GM18873 (cell line): ENCODE results near the gene NAT9.
A peak's percentile ranks its signal among the peaks of the same experiment; 100 is the strongest.

Experiments
- ATAC-seq: cut with Tn5 transposase; IDR thresholded peaks from one replicate; pipeline ENCODE4 v1.9.1; 2021; ENCODE audit warnings: mild to moderate bottlenecking, moderate library complexity, moderate number of reproducible peaks; ENCODE audit not compliant: unreplicated experiment, low FRiP score

NAT9 gene

DNA sequence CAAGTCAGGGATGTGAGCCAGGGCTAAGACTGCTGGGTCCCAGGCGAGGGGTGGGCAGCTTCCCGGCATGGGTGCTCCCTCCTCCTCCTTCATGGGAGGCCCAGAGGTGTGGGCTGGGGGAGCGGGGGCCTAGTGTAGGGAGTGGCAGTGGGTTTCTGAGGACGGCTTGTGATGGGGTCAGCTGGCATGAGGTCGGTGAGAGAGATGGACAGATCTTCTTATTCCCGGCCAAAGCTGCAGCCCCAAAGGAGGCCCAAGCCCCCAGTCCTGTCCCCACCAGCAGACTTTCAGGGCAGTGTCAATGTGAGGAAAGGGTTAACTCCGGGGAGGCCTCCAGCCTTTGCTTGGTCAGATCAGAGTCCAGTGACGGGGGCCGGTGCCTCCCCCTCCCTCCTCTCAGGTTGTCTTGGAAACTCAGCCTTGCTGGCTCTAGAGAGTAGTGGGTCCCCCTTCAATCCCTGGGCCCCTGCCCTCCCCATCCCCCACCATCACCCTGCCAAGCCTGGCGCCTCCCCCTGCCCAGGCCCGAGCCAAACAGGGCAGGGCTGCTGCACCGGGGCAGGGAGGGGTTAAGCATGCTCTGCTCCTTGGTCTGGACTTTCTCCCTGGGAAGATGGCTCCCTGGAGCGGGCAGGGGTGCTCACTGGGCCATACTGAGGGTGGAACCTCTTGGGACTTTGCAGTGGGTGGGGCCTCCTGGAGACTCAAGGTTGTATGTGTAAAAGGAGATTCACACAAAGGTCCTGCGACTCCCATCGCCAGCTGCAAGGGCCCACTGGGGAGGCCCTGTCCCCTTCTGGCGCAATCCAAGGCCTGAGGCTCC, 12.4 kb downstream of the NAT9 start:
- no peak for ATAC-seq

DNA sequence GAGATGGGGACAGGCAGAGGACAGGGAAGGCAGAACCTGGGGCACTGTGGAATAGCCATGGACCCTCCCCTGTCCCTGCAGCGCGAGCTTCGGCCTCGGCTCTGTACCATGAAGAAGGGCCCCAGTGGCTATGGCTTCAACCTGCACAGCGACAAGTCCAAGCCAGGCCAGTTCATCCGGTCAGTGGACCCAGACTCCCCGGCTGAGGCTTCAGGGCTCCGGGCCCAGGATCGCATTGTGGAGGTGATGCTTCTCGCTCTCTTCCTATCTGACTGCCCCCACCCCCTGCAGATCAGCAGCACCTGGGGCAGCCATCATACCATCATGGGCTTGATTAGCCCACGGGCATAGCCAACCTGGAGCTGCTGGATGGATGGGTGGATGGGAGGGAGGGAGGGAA, 14.2 kb downstream of the NAT9 start:
- no peak for ATAC-seq

DNA sequence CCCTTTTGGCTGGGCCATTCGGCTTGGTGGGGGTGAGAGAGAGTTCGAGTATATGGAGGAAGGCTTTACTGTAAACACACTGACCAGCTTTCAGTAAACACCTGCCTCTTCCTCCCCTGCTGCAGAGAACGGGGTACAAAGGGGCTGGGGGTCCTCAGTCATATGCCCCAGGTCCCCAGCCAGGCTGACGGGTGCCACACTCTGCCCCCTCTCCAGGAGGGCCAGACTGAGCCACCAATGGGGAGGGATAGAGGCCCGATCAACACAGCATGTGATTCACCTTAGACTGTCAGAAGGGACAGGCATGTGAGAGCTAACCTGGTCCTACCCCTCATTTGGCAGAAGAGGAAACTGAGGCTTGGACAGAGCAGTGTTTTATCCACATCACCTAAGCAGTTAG, 14.7 kb downstream of the NAT9 start:
- ATAC-seq, result no peak

DNA sequence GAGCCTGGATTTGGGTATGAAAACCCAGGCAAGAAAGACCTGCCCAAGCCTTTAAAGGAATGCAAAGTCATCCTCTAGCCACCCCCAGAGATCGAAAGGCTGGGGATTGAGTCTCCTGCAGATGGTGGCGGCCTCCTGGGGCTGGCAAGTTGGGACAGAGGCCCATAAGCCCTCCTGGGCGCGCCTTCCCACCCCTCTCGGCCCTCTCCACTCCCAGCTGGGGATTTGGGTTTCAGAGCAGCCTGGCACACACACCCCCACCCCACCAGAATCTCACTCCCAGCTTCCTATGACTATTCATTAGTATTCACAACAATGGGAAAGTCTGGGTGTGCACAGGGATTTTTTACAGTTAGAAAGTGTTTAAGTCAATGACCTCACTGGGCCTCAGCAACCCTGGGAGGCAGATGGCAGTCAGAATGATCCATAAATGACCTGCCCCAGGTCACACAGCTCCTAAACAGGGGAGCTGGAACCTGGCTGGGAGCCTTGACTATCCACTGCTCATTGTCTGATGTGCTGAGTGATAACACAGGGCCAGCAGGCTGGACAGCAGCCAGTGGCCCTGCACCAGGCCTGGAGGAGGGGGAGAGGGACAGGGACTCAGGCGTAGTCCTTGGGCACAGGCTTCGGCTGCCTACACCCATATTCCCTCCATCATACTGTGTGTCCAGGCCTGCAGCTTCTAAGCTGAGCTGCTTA, 15.6 kb downstream of the NAT9 start:
- ATAC-seq, result no peak

DNA sequence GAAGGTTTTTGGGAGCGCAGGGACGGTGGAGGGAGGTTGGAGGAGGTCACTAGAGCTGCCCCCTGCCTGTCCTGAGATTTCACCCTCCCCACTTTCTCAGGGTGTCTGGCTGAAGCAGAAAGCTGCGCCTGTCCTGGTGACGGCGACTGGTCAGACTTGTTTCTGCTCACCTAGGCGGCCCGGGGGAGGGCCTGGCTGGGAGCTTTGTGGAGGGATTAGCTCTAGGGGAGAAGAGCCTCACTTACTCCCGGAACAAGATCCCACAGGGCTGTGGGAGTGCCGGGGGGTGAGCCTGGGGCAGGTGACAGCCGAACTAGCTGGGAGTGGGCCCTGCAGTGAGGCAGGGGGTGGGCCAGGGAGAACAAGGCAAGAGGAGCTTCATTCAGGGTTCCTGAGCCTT, 16.2 kb downstream of the NAT9 start:
- ATAC-seq, result no peak

DNA sequence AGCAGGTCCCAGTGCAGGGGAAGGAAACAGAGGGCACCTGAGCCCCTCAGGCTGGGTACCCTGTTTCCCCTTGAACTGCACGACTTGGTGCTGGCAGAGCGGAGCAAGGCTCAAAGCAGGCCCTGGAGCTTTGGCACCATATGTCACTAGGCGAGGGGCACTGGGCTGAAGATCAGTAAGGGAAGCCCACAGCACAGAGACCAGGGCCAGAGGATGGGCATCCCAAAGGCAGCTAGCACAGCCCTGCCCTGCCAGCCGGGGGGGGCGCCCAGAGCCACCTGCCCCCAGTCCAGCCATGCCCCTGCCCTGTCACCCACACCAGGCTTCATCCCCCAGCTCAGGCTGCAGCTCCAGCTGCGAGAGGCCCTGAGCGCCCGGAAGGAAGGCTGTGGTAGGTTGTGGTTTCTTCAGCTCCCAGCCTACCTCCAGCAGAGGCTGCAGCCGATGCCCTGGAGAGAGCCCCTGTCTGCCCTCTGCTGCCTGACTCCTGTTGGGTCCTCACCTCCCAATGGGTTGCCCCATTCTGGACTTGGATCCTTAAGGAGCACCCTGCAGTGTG, 16.8 kb downstream of the NAT9 start:
- ATAC-seq, result no peak

DNA sequence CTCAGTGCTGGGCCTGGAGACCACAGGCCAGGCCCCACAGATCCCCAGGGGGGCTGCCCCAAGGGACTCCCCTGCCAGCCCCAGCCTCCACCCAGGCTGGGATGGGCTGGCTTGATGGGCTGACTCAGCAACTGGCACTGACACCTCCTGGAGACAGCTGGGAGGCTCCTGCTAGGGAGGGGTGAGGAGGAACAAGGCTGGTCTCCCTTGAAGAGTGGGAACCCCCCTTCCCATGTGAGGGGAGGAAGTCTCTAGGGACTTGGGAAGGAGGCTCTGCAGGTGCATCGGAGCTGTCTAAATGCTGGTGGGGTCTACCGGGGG, 17.3 kb downstream of the NAT9 start:
- no peak for ATAC-seq

DNA sequence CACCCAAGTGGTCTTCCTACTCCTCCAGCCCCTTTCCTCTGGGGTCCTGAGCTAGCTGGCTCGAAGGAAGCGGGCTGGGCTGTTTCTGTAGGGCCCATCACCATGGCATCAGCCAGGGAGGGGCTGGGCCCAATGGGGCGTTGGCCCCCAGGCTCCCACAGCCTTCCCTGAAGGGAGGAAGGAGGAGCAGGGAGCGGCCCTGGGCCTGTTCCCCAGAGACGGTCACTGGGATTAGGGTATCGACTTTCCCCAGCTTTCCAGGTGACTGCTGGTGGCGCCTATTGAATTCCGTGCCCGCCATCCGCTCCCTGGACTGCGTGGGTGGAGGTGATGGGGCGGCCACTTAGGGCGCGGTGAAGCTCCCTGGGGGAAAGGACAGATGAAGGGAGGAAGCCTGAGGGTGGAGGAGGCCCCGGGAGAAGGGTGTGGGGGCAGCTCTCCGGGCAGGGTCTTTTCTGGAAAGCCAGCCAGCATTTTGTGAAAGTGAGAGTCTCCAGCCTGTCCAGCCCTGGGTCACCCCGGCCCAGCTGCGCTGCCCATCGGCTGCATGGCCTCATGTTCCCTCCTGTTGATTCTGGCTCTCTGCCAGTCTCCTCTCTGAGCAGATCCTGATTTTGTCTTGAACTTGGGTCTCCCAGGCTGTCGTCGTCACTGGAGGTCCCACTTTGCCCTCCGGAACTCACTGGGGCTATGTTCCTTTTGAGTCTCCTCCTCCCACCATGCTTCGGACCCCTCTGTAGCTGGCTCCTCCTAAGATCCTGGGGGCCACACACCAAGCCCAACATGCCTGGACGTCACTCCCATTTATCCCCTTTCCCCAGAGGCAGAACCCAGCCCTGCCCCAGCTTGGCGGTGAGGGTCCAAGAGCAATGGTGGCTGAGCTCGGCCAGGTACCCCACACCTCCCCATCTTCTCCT, 18.0 kb downstream of the NAT9 start:
- no peak for ATAC-seq

DNA sequence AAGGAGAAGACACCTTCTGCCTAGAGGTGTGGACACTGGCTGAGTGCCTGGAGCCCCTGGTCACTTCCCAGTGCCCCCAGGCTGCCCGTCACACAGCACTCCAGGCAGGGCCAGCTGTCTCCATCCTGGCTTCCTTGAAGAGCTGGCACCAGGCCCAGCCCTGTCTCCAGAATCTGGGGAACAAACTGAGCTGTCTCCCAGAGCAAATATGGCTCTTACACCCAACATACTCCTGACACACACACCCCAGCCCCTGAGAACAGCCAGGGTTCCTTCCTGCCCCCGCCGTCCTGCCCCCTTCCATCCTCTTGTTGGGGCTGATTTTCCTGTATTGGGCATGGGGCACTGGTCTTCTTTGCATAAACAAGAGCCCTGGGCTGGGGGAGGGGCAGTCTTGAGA, 18.6 kb downstream of the NAT9 start:
- no peak for ATAC-seq

DNA sequence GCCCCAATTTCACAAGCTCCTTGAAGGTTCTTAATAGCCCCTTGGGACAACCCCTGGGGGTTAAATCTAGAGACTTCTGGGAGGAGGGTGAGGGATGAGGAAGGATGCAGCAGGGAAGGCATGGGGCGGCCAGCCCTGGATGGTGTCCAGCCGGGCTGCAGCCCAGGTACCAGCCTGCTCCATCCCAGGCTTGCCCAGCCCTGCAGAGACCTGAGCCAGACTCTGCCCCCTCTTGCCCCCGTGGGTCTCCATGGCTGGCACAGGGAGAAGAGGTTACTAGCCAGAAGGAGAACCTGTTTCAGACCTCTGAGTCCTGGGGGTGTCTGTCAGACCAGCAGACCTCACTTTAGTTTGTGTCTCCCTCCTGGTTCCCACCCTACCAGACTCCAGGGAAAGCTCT, 19.3 kb downstream of the NAT9 start:
- ATAC-seq, result no peak

DNA sequence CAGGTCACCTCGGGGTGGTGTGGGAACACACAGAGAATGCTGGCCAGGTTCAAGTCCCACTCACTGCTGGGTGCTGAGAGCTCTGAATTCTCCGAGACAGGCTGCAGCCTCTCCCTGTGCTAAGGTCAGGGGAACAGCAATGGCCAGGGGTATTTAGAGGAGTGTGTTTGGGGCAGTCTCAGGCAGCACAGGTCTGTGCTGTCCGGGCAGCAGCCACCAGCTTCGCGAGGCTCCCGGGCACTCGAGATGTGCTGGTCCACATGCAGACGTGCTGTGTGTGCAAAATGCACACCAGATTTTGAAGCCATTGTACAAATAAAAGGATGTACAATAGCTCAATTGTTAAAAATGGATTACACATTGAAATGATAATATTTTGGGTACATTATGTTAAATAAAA, 20.6 kb downstream of the NAT9 start:
- no peak for ATAC-seq

DNA sequence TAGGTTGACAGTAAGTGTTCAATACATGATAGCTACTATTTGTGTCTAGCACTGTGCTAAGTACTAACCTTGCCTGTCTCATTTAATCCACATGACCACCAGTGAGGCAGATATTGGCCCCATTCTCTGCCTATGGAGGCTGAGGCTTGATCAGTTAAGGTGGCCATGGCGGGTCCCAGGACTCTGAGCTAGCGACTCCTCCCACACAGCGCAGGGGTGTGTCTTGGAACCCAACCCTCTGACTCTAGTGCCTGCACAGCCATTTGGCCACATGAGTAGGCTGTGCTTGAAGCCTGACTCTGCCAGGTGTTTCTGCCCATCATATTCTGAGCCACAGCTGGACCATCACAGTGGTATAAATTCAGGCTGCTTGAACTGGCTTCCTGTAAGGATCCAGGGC, 21.3 kb downstream of the NAT9 start:
- no peak for ATAC-seq

DNA sequence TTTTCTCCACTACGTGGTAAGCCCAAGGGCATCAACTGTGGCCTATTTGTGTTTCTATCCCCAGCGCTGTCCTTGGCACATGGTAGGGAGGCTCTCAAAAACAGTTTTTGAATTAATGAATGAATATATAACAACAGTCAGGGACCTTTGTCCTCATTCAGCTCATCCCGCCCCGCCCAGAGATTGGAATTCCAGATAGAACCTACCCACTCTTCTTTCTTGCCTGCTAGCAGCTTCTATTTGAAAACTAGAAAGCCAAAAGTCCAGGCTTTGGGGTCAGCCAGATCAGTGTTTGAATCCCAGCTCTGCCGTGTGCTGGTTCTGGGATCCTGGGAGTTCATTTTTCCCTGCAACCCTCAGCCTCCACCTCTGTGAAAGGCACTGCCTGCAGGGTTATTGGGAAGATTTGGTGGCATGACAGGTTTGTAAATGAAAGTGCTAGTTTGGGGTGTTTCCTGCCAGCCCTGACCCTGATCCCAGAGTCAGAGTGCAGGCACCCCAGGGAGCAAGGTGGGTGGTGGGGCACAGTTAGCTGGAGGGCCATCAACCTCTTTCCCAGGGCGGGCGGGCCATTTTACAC, 23.2 kb downstream of the NAT9 start:
- ATAC-seq, result no peak

DNA sequence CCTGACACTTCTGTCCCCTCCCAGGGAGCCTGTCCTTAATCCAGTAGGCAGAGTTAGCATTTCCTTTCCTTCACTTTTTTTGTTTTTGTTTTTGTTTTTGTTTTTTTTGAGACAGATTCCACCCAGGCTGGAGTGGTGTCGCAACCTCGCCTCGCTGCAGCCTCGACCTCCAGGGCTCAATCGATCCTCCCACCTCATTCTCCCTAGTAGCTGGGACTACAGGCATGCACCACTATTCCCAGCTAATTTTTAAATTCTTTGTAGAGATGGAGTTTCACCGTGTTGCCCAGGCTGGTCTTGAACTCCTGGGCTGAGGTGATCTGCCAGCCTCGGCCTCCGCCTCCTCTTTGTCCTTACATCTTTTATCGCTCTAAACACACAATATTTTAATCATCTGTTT, 23.7 kb downstream of the NAT9 start:
- no peak for ATAC-seq

DNA sequence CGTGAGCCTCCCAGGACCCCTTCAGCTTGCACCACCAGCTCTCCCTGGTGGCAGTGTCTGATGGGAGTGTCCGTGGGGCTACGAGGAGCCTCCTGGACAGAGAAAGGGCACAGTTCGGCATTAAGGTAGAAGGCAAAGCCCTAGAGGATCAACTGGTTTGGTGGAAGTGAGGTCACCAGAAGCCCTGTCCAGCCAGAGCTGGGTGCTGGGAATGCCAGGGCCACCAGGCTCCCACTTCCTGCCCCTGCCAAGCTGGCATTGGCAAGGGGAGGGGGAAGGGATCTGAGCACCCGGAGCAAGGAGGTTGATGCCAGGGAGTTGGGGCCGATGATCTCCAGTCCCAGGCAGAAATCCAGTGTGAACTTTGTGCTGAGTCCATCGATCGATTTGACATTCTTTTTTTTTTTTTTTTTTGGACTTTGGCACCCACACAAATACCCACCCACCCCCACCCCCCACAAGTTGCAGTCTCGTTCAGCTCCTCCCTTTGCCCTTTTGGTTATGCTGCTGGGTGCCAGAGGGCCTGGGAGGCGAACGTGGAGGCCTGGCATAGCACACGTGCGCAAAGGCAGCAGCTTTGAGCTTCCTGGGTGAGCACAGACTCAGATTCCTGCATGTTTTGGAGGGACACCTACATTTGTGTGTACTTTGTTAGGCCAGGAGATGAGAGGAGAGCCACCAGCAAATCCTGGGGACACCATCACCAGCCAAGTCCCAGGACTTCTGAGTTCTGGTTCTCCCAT, 25.6 kb downstream of the NAT9 start:
- ATAC-seq, result no peak

DNA sequence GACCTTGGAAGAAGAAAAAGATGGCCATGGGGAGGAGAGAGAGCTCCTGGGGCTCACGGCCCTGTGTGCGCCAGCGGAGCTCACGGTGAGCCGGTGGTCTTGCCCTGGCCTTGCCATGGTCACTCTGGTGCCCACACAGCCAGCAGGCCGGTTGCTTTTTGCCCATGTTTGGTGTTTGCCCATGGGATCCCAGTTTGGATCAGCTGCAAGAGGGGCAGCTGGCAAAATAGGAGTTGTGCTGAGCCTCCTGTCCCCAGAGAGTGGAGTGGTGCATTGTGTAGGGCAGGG, 26.2 kb downstream of the NAT9 start:
- no peak for ATAC-seq

DNA sequence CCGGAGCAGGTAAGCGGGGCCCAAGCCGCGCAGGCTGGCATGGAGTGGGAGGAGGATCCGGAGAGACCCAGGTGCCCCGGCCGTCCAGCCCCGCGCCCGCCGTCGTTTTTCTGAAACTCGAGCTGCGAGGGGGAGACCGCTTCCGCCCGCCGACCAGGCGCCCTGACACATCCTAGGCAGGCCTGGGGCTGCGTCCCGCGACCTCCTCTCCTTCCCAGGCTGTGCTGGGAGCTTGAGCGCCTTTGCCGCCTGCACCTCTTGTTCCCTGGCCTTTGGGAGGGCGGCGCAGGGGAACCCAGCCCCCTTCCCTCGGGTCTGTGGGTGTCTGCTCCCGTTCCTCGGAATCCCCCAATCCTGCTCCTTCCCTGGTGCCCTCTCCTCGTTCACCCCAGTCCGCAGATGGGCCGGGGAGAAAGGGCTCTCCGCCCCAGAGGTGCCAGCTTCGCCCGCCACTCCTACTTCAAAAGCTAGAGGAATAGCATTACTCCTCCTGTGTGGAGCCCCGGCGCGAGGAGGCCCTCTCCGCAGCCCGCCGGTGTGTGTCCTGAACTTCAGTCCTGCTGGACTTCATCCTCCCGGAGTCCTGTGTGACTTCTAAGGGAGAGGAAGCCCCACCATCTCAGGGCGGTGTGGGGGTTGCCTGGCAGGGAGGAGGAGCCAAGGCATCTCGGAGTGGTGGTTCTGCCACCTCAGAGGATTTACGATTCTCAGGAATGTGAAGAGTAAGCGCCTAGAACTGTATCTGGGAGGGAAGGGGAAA, 26.7 kb downstream of the NAT9 start:
- no peak for ATAC-seq

DNA sequence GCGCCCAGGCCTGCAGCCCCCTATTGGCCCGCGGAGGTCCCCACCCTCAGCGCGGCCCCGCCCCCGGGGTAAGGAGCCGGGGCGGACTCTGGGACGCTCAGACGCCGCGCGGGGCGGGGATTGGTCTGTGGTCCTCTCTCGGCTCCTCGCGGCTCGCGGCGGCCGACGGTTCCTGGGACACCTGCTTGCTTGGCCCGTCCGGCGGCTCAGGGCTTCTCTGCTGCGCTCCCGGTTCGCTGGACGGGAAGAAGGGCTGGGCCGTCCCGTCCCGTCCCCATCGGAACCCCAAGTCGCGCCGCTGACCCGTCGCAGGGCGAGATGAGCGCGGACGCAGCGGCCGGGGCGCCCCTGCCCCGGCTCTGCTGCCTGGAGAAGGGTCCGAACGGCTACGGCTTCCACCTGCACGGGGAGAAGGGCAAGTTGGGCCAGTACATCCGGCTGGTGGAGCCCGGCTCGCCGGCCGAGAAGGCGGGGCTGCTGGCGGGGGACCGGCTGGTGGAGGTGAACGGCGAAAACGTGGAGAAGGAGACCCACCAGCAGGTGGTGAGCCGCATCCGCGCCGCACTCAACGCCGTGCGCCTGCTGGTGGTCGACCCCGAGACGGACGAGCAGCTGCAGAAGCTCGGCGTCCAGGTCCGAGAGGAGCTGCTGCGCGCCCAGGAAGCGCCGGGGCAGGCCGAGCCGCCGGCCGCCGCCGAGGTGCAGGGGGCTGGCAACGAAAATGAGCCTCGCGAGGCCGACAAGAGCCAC, 27.4 kb downstream of the NAT9 start, which contains the start of gene NHERF1:
NHERF1 (plus strand) TSS at position 100 of the 750 bp plus-strand sequence; CDS start at position 319, 219 bp downstream.
- ATAC-seq, result peak; percentile 59

DNA sequence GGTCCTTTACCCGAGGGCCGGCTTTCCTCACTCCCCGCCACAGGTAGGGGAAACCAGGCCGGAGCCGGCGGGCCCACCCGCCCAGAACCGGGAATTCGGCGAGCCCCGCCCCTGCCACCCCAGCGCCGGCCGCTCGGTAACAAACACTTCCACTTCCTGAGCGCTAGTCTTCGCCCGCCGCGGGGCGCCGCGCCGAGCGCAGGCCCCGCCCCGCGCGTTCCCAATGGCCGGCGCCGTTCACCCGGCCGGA, 27.9 kb downstream of the NAT9 start:
- ATAC-seq, result no peak
